ENCODE results near the gene DNAH14. TPM values are rescaled to one million over a fixed set of nuclear protein-coding genes. Genes with fewer than 3 reads are reported as not detected.

The DNAH14 gene
- total RNA-seq, 4 donors from 2014 or later = 0.15 to 0.55 TPM; not detected in 2

- no peak overlapping the region for H3K4me3 ChIP-seq
- no peak overlapping the region for H3K27ac ChIP-seq
- no peaks in the 10 kb centered on the region for H3K9me3 ChIP-seq
- H3K4me1 ChIP-seq = no peaks in the 10 kb centered on the region
- intact Hi-C loops (cut with DNase I; ENCODE audit: low total_unique reads) (no loop called here), in situ Hi-C loops (cut with MboI; ENCODE audit: low sequenced_read_pairs in 4 of 4) (no loop called here)
- no peaks in the 10 kb centered on the region for H3K36me3 ChIP-seq
- TF ChIP-seq POLR2A (IDR thresholded peaks at IDR 0.05) = no peak
- TF ChIP-seq, protein P1, sequence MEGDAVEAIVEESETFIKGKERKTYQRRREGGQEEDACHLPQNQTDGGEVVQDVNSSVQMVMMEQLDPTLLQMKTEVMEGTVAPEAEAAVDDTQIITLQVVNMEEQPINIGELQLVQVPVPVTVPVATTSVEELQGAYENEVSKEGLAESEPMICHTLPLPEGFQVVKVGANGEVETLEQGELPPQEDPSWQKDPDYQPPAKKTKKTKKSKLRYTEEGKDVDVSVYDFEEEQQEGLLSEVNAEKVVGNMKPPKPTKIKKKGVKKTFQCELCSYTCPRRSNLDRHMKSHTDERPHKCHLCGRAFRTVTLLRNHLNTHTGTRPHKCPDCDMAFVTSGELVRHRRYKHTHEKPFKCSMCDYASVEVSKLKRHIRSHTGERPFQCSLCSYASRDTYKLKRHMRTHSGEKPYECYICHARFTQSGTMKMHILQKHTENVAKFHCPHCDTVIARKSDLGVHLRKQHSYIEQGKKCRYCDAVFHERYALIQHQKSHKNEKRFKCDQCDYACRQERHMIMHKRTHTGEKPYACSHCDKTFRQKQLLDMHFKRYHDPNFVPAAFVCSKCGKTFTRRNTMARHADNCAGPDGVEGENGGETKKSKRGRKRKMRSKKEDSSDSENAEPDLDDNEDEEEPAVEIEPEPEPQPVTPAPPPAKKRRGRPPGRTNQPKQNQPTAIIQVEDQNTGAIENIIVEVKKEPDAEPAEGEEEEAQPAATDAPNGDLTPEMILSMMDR (IDR thresholded peaks at IDR 0.05 in 4 of 5, conservative IDR thresholded peaks at IDR 0.05 in 1 of 5) = no peak
- ATAC-seq = no peak
- H3K27me3 ChIP-seq = no peaks in the 10 kb centered on the region
- DNase-seq = no peak
Observed at GRCh38 chr1:225348400-225348799, 418.9 kb downstream of the DNAH14 start.

- Histone ChIP-seq H3K36me3 (no peaks in the 10 kb centered on the region), H3K4me1 (no peaks in the 10 kb centered on the region), H3K27ac (no peak overlapping the region), H3K9me3 (no peaks in the 10 kb centered on the region), H3K27me3 (no peaks in the 10 kb centered on the region), H3K4me3 (no peak overlapping the region)
- TF ChIP-seq POLR2A (IDR thresholded peaks at IDR 0.05) = no peak
- TF ChIP-seq, protein P1 (IDR thresholded peaks at IDR 0.05 in 4 of 5, conservative IDR thresholded peaks at IDR 0.05 in 1 of 5) = no peak
- in situ Hi-C loops (cut with MboI; ENCODE audit: low sequenced_read_pairs in 4 of 4) (no loop called here), intact Hi-C loops (cut with DNase I; ENCODE audit: low total_unique reads) (no loop called here)
- ATAC-seq (no peak), DNase-seq (no peak)
Observed at GRCh38 chr1:225349826-225350225, 420.4 kb downstream of the DNAH14 start.

- in situ Hi-C loops (cut with MboI; ENCODE audit: low sequenced_read_pairs in 4 of 4) = no loop called here
- no peak for ATAC-seq
- H3K27ac ChIP-seq = no peak overlapping the region
Observed at GRCh38 chr1:225350872-225351271, 421.4 kb downstream of the DNAH14 start.

DNA sequence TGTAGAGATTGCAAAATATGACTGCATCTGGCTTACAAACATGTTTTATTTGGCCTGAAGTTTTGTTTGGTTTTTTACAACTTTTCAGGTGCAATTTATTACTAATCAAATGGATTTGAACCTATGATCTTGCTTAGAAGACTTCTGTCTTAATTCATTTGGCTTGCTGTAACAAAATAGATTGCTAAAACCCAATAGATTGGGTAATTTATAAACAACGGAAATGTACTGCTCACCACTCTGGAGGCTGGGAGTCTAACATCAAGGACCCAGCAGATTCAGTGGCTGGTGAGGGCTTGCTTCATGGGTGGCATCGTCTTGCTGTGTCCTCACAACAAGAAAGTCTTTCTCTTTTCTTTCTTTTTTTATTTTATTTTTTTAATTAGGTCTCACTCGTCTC, 425.4 kb downstream of the DNAH14 start:
- Histone ChIP-seq H3K4me1 (no peaks in the 10 kb centered on the region), H3K9me3 (no peaks in the 10 kb centered on the region), H3K36me3 (no peaks in the 10 kb centered on the region), H3K4me3 (no peak overlapping the region), H3K27me3 (no peaks in the 10 kb centered on the region), H3K27ac (no peak overlapping the region)
- DNase-seq = no peak
- ATAC-seq = no peak
- no peak for TF ChIP-seq POLR2A (IDR thresholded peaks at IDR 0.05)
- TF ChIP-seq, protein P1 (IDR thresholded peaks at IDR 0.05 in 4 of 5, conservative IDR thresholded peaks at IDR 0.05 in 1 of 5) = no peak
- in situ Hi-C loops (cut with MboI; ENCODE audit: low sequenced_read_pairs in 4 of 4) (no loop called here), intact Hi-C loops (cut with DNase I; ENCODE audit: low total_unique reads) (no loop called here)

More at GRCh38 chr1:225350872-225351271, 421.4 kb downstream of the DNAH14 start:
- DNase-seq = no peak
- Histone ChIP-seq H3K4me1 (no peaks in the 10 kb centered on the region), H3K27me3 (no peaks in the 10 kb centered on the region), H3K36me3 (no peaks in the 10 kb centered on the region), H3K4me3 (no peak overlapping the region), H3K9me3 (no peaks in the 10 kb centered on the region)
- intact Hi-C loops (cut with DNase I; ENCODE audit: low total_unique reads) = no loop called here
- TF ChIP-seq, protein P1 (IDR thresholded peaks at IDR 0.05 in 4 of 5, conservative IDR thresholded peaks at IDR 0.05 in 1 of 5) = no peak
- no peak for TF ChIP-seq POLR2A (IDR thresholded peaks at IDR 0.05)

DNA sequence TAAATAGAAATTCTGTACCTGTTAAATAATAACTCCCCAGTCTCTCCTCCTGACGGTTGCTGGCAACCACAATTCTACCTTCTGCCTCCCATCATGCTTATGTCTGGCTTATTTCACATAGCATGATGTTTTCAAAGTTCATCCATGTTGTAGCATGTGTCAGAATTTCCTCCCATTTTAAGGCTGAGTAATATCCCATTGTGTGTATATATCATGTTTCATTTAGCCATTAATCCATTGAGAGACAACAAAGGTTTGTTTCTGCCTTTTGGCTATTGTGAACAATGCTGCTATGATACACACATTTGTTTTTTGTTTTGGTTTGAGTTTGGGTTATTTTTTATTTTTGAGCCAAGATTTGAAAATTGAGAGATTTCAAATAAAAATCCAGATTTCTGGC, 426.4 kb downstream of the DNAH14 start:
- Histone ChIP-seq H3K9me3 (no peaks in the 10 kb centered on the region), H3K4me3 (no peak overlapping the region), H3K4me1 (no peaks in the 10 kb centered on the region), H3K27me3 (no peaks in the 10 kb centered on the region), H3K27ac (no peak overlapping the region), H3K36me3 (no peaks in the 10 kb centered on the region)
- intact Hi-C loops (cut with DNase I; ENCODE audit: low total_unique reads) (no loop called here), in situ Hi-C loops (cut with MboI; ENCODE audit: low sequenced_read_pairs in 4 of 4) (no loop called here)
- DNase-seq (no peak), ATAC-seq (no peak)
- TF ChIP-seq, protein P1 (IDR thresholded peaks at IDR 0.05 in 4 of 5, conservative IDR thresholded peaks at IDR 0.05 in 1 of 5) = no peak
- no peak for TF ChIP-seq POLR2A (IDR thresholded peaks at IDR 0.05)
